GM18498 (cell line): ENCODE results near the gene SMIM12.

Experiments
- ATAC-seq: cut with Tn5 transposase; IDR thresholded peaks from one replicate; pipeline ENCODE4 v1.9.1; 2021; ENCODE audit warnings: mild to moderate bottlenecking, moderate library complexity; ENCODE audit not compliant: unreplicated experiment

SMIM12 gene

GRCh38 chr1:34874296-34874952 lies 14.9 kb upstream of the SMIM12 start:
- ATAC-seq = no peak

GRCh38 chr1:34872133-34872503 lies 12.6 kb upstream of the SMIM12 start:
- no peak for ATAC-seq

GRCh38 chr1:34871443-34872132 lies 12.0 kb upstream of the SMIM12 start:
- no peak for ATAC-seq

GRCh38 chr1:34870395-34870794 lies 10.8 kb upstream of the SMIM12 start:
- ATAC-seq = no peak

GRCh38 chr1:34869760-34870159 lies 10.2 kb upstream of the SMIM12 start:
- no peak for ATAC-seq

GRCh38 chr1:34868230-34869049 lies 8.9 kb upstream of the SMIM12 start:
- no peak for ATAC-seq

GRCh38 chr1:34867415-34867814 lies 7.9 kb upstream of the SMIM12 start:
- ATAC-seq = no peak

- ATAC-seq = no peak
These were observed 7.2 kb upstream of the SMIM12 start for GRCh38 chr1:34866762-34867109.

GRCh38 chr1:34865981-34866761 lies 6.6 kb upstream of the SMIM12 start:
- ATAC-seq = peak; percentile 62

- no peak for ATAC-seq
These were observed 6.0 kb upstream of the SMIM12 start for GRCh38 chr1:34865573-34865972.

- no peak for ATAC-seq
These were observed 5.2 kb upstream of the SMIM12 start for GRCh38 chr1:34864759-34865158.

- ATAC-seq = no peak
These were observed 4.0 kb upstream of the SMIM12 start for GRCh38 chr1:34863501-34863900.

GRCh38 chr1:34858901-34859445 lies 576 bp downstream of the SMIM12 start:
- peak; percentile 2 for ATAC-seq

- ATAC-seq = no peak
These were observed 2.9 kb downstream of the SMIM12 start for GRCh38 chr1:34856697-34857096.

- peak; percentile 96 for ATAC-seq
These were observed 6.8 kb downstream of the SMIM12 start for GRCh38 chr1:34852677-34853217.

- no peak for ATAC-seq
These were observed 8.0 kb downstream of the SMIM12 start for GRCh38 chr1:34851431-34852105.

GRCh38 chr1:34850382-34850781 lies 9.2 kb downstream of the SMIM12 start:
- no peak for ATAC-seq

GRCh38 chr1:34847094-34847493 lies 12.5 kb downstream of the SMIM12 start:
- ATAC-seq = no peak

GRCh38 chr1:34846265-34846664 lies 13.3 kb downstream of the SMIM12 start:
- ATAC-seq = no peak
